ENCODE data around the gene GNS.

The GNS gene

DNA sequence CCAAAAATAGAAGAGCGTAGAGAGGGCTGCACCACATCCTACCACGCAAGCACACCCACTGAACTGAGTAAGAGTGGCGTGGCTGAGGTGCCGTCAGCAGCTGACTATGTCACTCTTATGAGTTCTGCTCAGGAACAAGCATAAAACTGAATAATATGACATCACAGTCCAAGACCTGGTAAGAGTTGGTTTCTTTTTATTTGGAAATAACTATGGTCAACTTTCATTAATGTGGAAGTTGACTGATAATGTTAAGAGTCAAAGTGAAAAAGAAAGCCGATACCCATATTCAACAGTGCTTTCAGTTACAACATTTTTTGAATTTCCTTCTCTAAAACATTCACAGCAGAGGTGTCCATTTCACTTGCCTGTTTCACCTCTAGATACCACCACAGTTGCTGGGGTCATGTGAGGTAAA is 44.6 kb downstream of the GNS start:
- FAIRE-seq (no peak), DNase-seq (ENCODE audit: insufficient read length, low spot score) (no peak)
- TF ChIP-seq, protein P1, sequence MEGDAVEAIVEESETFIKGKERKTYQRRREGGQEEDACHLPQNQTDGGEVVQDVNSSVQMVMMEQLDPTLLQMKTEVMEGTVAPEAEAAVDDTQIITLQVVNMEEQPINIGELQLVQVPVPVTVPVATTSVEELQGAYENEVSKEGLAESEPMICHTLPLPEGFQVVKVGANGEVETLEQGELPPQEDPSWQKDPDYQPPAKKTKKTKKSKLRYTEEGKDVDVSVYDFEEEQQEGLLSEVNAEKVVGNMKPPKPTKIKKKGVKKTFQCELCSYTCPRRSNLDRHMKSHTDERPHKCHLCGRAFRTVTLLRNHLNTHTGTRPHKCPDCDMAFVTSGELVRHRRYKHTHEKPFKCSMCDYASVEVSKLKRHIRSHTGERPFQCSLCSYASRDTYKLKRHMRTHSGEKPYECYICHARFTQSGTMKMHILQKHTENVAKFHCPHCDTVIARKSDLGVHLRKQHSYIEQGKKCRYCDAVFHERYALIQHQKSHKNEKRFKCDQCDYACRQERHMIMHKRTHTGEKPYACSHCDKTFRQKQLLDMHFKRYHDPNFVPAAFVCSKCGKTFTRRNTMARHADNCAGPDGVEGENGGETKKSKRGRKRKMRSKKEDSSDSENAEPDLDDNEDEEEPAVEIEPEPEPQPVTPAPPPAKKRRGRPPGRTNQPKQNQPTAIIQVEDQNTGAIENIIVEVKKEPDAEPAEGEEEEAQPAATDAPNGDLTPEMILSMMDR (IDR thresholded peaks at IDR 0.05; ENCODE audit: insufficient read depth, missing control alignments), result no peak

DNA sequence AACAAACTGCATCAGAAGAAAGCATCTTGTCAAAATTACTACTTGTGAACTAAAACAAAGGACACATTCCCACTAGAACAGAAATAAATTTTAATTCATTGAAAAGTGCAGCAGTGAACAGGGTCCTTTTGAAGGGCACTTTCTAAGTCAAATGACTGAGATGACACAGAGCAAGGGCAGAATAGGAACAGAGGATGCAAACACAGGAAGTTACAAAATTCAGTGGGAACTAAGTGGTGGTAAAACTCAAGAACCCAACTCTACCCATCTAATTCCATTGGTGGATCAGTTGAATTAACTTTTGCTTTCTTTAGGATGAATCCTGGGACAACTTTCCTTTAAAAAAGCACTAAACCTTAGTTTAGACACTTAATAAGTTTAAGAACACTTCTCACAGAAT is 45.8 kb downstream of the GNS start:
- FAIRE-seq, result no peak
- no peak for DNase-seq (ENCODE audit: insufficient read length, low spot score)
- TF ChIP-seq, protein P1 (IDR thresholded peaks at IDR 0.05; ENCODE audit: insufficient read depth, missing control alignments), result no peak

DNA sequence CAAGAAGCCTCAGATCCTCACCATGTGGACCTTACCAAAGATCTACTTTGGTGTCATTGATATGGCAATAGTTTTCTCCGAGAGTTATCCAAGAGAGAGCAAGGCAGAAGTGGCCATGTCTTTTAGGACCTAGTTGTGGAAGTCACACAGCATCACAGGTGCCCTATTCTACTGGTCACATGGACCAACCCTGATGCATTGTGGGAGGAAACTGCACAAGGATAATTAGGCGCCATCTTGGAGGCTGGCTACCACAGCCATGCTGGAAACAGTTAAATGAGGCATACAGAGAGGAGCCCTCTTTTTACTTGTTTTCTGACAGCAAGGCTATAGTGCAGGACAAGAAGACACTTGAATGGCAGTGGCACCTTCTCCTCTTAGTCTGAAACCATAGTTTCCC is 49.8 kb downstream of the GNS start:
- DNase-seq (ENCODE audit: insufficient read length, low spot score) (no peak), FAIRE-seq (no peak)
- TF ChIP-seq, protein P1 (IDR thresholded peaks at IDR 0.05; ENCODE audit: insufficient read depth, missing control alignments), result no peak

DNA sequence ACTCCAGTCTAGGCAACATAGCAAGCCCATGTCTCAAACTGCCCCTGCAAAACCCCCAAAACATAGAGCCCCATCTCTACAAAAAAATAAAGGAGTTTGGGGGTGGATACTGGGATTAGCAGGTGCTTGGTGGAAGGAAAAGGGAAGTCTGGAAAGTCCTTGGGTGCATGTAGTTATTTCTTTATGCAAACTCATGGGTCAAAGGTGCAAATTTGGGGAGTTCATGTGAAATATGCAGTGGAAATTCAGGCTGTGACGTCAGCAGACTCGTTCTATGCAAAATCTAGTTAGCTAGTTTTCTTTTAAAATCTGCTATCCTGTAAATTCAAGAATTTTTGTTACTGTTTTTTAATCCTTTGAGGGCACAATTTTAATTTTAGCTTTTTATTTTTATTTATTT is 51.3 kb downstream of the GNS start:
- DNase-seq (ENCODE audit: insufficient read length, low spot score) (no peak), FAIRE-seq (no peak)
- TF ChIP-seq, protein P1 (IDR thresholded peaks at IDR 0.05; ENCODE audit: insufficient read depth, missing control alignments), result no peak

DNA sequence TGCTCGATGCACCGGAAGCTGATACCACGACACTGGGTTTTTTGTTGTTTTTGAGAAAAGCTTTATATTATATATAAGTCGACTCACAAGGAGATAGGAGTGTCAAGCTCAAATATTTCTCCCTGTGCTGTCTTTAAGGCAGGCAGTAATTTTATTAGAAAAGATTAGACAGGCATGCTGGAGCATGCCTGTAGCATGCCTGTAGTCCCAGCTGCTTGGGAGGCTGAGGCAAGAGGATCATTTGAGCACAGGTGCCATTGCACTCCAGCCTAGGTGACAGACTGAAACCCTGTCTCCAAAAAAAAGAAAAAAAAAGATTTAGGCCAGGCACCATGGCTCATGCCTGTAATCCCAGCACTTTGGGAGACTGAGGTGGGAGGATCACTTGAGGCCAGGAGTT is 51.8 kb downstream of the GNS start:
- TF ChIP-seq, protein P1 (IDR thresholded peaks at IDR 0.05; ENCODE audit: insufficient read depth, missing control alignments), result no peak
- DNase-seq (ENCODE audit: insufficient read length, low spot score) (no peak), FAIRE-seq (no peak)

DNA sequence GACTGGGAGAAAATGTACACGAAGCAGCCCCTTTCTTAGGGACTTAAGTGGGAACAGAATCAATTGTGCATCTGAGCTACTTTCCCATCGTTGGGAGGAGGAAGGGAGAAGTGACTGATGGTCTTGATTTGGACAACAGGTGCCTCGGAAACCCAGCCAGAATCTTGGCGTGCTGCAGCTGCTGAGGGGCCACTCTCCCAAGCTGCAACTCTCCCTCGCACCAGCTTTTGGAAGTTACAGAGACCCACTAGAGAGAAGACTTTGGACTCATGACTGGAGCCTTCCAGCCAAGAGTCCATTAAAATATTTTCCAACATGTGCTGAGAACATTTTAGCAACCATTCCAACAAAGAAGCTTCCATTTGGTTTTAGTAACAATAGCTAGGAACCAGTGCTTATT is 52.3 kb downstream of the GNS start:
- FAIRE-seq, result no peak
- TF ChIP-seq, protein P1 (IDR thresholded peaks at IDR 0.05; ENCODE audit: insufficient read depth, missing control alignments), result no peak
- DNase-seq (ENCODE audit: insufficient read length, low spot score), result no peak

DNA sequence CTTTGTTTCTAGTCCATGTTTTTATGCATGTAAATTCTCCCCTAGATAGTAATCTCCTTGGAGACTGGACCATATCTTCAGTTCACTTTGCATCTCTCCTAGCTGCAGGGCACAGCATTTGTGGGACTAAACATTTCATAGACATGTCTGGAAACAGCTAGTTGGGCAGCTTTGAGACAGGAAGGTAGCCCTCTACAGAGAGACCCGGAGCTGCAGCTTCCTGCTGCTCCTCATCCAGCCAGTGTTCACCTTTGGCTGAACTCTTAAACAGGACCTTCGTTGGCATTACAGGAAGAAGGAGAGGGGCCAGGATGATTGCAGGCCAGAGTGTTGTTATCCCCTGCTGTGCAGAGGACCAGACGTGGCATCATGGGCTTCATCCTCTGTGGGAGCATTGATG is 52.9 kb downstream of the GNS start:
- no peak for DNase-seq (ENCODE audit: insufficient read length, low spot score)
- FAIRE-seq, result no peak
- TF ChIP-seq, protein P1 (IDR thresholded peaks at IDR 0.05; ENCODE audit: insufficient read depth, missing control alignments), result no peak

Measured in D721Med (cell line).